Measurements from ENCODE around the gene LPCAT2. TPM values are rescaled to one million over a fixed set of nuclear protein-coding genes. Genes with fewer than 3 reads are reported as not detected.

The LPCAT2 gene
- total and polyA plus RNA-seq, 2 of the 8 experiments (the other 6 are each of a cell fraction or from before 2014, with no cell fraction given) = 2.2 to 10.6 TPM

DNA sequence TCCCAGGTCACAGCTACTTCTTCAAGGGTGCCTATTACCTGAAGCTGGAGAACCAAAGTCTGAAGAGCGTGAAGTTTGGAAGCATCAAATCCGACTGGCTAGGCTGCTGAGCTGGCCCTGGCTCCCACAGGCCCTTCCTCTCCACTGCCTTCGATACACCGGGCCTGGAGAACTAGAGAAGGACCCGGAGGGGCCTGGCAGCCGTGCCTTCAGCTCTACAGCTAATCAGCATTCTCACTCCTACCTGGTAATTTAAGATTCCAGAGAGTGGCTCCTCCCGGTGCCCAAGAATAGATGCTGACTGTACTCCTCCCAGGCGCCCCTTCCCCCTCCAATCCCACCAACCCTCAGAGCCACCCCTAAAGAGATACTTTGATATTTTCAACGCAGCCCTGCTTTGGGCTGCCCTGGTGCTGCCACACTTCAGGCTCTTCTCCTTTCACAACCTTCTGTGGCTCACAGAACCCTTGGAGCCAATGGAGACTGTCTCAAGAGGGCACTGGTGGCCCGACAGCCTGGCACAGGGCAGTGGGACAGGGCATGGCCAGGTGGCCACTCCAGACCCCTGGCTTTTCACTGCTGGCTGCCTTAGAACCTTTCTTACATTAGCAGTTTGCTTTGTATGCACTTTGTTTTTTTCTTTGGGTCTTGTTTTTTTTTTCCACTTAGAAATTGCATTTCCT is 3.4 kb upstream of the LPCAT2 start (continued):
- TF ChIP-seq EGR1 (IDR thresholded peaks at IDR 0.05; ENCODE audit: borderline replicate concordance, low read depth, low read length) = no peak
- no peak for TF ChIP-seq JUN (IDR thresholded peaks at IDR 0.05; ENCODE audit: low read depth, low read length)
- TF ChIP-seq JUND (IDR thresholded peaks at IDR 0.05; ENCODE audit: low read length) = no peak
- no peak for TF ChIP-seq BACH1 (IDR thresholded peaks at IDR 0.05; ENCODE audit: low read length)
- TF ChIP-seq, protein P1, sequence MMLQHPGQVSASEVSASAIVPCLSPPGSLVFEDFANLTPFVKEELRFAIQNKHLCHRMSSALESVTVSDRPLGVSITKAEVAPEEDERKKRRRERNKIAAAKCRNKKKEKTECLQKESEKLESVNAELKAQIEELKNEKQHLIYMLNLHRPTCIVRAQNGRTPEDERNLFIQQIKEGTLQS (IDR thresholded peaks at IDR 0.05; ENCODE audit: insufficient read depth, low read depth, low read length) = no peak
- TF ChIP-seq BRCA1 (IDR thresholded peaks at IDR 0.05; ENCODE audit: low read depth, low read length) = no peak
